ENCODE data around the gene AKIRIN2.

AKIRIN2 gene

GRCh38 chr6:87731080-87731479 is 29.0 kb upstream of the AKIRIN2 start:
- no peak for DNase-seq
- H3K27me3 Mint-ChIP-seq (ENCODE audit: low read depth, poor library complexity), result peaks cover 9% of the 10 kb centered on the region
- H3K4me1 Mint-ChIP-seq, result peaks cover 11% of the 10 kb centered on the region
- H3K4me3 Mint-ChIP-seq, result no peak overlapping the region
- peaks cover 13% of the 10 kb centered on the region for H3K9me3 Mint-ChIP-seq
- peaks cover 4% of the 10 kb centered on the region for H3K36me3 Mint-ChIP-seq (ENCODE audit: low read depth)
- no peak overlapping the region for H3K27ac Mint-ChIP-seq
- no peak for TF ChIP-seq CTCF (IDR thresholded peaks at IDR 0.05)

- DNase-seq, result no peak
- no peak overlapping the region for H3K27ac Mint-ChIP-seq
- H3K4me3 Mint-ChIP-seq, result no peak overlapping the region
- peaks cover 7% of the 10 kb centered on the region for H3K9me3 Mint-ChIP-seq
- no peak for TF ChIP-seq CTCF (IDR thresholded peaks at IDR 0.05)
- H3K36me3 Mint-ChIP-seq (ENCODE audit: low read depth), result peaks cover 4% of the 10 kb centered on the region
- H3K4me1 Mint-ChIP-seq, result peaks cover 11% of the 10 kb centered on the region
- H3K27me3 Mint-ChIP-seq (ENCODE audit: low read depth, poor library complexity), result peaks cover 9% of the 10 kb centered on the region
Measured at GRCh38 chr6:87729965-87730719, 28.1 kb upstream of the AKIRIN2 start.

- Mint-ChIP-seq H3K4me3 (no peak overlapping the region), H3K4me1 (peaks cover 11% of the 10 kb centered on the region), H3K27ac (no peak overlapping the region), H3K9me3 (no peaks in the 10 kb centered on the region), H3K27me3 (ENCODE audit: low read depth, poor library complexity) (peaks cover 9% of the 10 kb centered on the region), H3K36me3 (ENCODE audit: low read depth) (peaks cover 4% of the 10 kb centered on the region)
- no peak for TF ChIP-seq CTCF (IDR thresholded peaks at IDR 0.05)
- no peak for DNase-seq
Measured at GRCh38 chr6:87728706-87729105, 26.7 kb upstream of the AKIRIN2 start.

DNA sequence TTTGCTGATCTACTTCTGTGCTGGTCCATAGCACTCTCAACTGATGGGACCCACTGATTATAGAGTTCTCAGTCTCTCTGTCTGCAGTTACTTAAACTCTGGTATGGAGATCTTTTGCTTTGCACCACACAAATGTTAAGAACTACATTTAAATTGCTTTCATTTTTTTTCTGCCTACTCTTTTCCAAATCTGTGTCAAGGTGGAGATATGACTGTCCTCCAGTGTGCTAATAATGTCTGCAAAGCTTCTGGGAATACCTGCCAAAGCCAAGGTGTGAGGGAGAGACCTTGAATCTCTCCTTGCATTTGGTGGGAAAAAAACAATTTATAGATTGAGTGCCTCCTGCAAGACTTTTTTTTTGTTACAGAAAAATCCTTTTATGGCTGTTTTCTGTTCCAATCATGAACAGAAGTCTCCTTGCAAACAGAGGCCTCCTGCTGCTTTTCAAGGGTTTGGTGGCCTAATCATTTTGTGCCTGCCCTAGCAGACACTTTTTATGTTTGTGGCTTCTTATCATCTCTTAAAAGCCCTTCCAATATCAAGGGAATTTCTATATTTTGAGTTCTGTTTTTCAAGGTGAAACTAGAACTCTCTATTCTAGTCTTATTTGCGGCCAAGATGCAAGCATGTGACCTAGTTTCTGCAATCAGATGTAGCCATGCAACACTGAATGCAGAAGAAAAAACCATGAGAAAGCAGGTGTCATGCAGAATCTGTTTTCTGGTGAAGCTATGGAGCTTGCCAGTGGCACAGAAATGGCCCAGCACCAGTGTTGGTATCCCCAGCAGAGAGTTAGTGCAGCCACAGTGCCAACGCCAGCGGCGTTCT is 23.2 kb upstream of the AKIRIN2 start:
- no peak for TF ChIP-seq CTCF (IDR thresholded peaks at IDR 0.05)
- Mint-ChIP-seq H3K27ac (no peak overlapping the region), H3K9me3 (no peaks in the 10 kb centered on the region), H3K4me3 (no peak overlapping the region), H3K27me3 (ENCODE audit: low read depth, poor library complexity) (peaks cover 6% of the 10 kb centered on the region), H3K4me1 (peaks cover 24% of the 10 kb centered on the region), H3K36me3 (ENCODE audit: low read depth) (peaks cover 4% of the 10 kb centered on the region)
- DNase-seq, result no peak

GRCh38 chr6:87723170-87724078 is 21.4 kb upstream of the AKIRIN2 start:
- no peak for TF ChIP-seq CTCF (IDR thresholded peaks at IDR 0.05)
- no peak overlapping the region for H3K4me3 Mint-ChIP-seq
- H3K27ac Mint-ChIP-seq, result no peak overlapping the region
- no peaks in the 10 kb centered on the region for H3K27me3 Mint-ChIP-seq (ENCODE audit: low read depth, poor library complexity)
- no peak for DNase-seq
- no peaks in the 10 kb centered on the region for H3K9me3 Mint-ChIP-seq
- peaks cover 4% of the 10 kb centered on the region for H3K36me3 Mint-ChIP-seq (ENCODE audit: low read depth)
- H3K4me1 Mint-ChIP-seq, result peaks cover 21% of the 10 kb centered on the region
